DLD1 (cell line): Measurements from ENCODE around the gene CA11.

ENCODE experiments used
- in situ Hi-C: cut with HindIII; loops from 2 replicates; pipeline ENCODE4 v1.10.0; 2017; ENCODE audit warnings: low sequenced_read_pairs

The CA11 gene

DNA sequence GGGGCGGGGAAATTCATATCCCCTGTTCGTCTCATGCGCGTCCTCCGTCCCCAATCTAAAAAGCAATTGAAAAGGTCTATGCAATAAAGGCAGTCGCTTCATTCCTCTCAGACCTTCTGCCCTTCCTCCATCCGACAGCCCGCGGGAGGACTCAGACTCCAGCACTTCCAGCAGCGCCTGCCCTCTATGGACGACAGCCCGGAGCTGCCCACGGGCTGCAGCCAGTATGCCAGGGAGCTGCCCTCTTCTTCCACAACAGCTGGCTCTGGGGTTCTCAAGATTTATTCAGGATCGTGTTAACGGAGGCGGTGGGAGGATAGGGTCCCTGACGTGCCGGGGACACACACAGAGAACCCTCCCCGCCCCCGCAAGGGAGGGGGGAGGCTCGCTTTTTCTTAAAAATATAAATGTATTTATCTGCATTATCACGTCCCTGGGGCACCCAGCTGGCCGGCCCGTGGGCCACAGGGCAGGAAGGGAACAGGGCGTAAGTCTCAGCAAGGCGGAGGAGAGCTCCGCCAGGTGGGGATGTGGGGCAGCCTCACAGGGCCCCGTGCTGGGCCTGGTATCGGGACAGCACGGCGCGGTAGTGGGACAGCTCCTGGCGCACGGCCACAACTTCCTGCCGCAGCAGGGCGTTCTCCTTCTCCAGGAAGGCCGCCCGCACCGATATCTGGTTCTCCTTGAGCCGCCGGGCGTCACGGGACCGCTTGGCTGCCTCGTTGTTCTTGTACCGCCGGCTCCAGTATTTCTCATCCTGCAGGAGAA is 15.5 kb downstream of the CA11 start:
- in situ Hi-C loops = no loop called here

GRCh38 chr19:48629599-48630295 is 16.2 kb downstream of the CA11 start:
- in situ Hi-C loops = no loop called here

- in situ Hi-C loops = no loop called here
Observed at GRCh38 chr19:48629297-48629598, 16.7 kb downstream of the CA11 start.

DNA sequence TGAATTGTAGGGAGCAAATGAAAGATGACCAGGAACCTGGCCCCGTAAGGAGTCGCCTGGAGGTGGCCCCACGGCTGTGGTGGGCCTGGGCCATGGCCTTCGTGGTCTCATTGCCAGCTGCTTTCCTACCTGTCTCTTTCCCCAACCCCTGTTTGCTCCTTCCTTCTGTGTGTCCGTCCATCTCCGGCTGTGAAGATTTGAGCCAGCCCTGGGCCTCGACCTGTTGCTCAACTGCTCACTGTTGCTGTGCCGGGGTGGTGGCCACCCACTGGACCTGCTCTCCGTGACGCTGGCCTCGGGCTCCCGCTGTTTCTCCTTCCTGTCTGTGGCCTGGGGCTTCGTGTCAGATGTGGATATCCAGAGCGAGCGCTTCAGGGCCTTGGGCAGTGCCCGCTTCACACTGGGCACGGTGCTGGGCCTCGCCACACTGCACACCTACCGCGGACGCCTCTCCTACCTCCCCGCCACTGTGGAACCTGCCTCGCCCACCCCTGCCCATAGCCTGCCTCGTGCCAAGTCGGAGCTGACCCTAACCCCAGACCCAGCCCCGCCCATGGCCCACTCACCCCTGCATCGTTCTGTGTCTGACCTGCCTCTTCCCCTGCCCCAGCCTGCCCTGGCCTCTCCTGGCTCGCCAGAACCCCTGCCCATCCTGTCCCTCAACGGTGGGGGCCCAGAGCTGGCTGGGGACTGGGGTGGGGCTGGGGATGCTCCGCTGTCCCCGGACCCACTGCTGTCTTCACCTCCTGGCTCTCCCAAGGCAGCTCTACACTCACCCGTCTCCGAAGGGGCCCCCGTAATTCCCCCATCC is 17.3 kb downstream of the CA11 start:
- in situ Hi-C loops = no loop called here

GRCh38 chr19:48627865-48628314 is 18.1 kb downstream of the CA11 start:
- in situ Hi-C loops = no loop called here

GRCh38 chr19:48627201-48627864 is 18.7 kb downstream of the CA11 start:
- in situ Hi-C loops = no loop called here

DNA sequence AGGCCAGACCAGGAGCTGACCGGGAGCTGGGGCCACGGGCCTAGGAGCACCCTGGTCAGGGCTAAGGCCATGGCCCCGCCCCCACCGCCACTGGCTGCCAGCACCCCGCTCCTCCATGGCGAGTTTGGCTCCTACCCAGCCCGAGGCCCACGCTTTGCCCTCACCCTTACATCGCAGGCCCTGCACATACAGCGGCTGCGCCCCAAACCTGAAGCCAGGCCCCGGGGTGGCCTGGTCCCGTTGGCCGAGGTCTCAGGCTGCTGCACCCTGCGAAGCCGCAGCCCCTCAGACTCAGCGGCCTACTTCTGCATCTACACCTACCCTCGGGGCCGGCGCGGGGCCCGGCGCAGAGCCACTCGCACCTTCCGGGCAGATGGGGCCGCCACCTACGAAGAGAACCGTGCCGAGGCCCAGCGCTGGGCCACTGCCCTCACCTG is 20.1 kb downstream of the CA11 start:
- in situ Hi-C loops = no loop called here

DNA sequence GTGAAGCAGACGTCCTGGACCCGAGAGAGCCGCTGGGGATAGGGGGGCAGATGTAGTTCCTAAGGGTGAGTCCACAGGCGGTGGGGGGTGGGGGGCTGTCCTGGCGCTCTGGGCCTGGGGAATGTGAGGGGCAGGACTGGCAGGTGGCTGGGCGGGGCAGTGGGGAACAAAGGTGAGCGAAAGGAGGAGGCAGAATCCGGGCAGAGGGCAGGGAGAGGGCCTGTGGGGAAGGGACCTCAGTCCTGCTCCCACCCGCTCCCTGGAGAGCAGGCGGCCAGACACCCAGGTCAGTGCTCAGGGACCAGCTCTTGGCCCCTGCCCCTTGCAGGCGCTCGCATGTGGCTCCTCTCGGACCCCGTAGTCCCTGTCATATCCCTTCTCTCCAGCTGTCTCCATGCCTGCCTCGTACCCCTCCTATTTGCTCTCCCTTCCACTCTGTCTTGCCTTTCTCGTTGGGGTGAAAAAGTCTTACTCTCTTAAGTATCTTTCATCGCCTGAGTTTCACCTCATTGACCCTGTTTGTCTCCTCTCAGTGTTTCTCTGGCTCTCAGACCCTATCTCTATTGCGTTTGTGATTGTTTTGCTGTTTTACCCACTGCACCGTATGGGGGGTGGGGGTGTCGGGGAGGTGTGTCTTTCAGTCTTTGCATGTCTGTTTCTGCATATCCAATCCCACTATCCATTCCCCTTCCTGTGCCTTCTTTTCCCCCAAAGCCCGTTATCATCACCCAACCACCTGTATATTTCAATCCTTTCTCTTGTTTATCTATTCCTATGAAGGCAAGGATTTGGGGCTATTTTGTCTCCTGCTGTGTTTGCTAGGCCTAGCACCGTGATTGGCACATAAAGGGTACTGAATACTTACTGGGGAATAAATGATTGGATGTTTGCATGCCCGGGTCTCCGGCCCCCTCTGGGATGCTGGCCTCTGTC is 20.9 kb downstream of the CA11 start:
- in situ Hi-C loops = no loop called here

DNA sequence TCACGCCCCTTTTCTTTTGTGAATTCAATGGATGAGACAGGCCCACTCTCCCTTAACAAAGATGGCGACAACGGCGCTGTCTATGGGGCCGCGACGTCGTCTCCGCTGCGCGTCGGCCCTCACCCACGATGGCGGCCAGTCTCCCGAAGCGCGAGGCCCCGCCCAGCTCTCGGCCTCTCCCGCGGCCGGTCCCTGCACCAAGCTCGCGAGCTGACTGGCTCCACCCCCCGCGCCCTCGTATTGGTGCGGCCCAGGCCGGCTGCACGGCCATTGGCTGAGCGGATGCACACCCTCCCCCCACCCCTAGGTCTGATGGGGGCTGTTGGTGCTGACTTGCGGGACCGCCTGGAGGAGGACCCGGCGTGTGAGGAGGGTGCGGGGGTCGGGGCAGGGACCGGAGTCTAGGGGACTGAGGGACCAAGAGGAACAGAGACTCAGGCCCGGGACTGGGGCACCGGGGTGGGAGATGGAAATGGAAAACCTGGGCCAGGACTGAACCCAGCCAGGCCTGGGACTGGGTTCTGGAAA is 21.9 kb downstream of the CA11 start:
- in situ Hi-C loops = no loop called here

DNA sequence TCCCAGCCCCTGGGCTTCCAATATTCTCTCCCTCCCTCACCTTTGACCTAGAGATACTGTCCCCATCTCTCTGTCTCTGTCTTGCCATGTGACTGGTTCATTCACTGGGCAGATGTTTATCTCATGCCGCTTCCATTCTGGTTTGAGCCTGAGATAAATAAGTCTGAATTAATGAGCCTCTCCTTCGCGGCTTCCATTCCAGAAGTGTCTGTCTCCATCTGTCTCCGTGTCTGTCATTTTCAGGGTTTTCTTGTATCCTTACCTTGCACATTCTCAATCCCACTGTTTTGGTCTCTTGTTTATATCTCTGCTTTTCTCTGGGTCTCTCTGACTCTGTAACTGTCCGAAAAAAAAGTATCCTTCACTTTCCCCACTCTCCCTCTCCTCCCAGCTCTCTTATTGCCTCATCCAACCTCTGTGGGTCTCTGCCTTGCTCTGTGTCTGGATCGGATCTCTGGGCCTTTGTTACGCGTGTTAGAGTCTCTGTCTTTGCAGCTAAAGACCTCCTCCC is 22.4 kb downstream of the CA11 start:
- in situ Hi-C loops = no loop called here

DNA sequence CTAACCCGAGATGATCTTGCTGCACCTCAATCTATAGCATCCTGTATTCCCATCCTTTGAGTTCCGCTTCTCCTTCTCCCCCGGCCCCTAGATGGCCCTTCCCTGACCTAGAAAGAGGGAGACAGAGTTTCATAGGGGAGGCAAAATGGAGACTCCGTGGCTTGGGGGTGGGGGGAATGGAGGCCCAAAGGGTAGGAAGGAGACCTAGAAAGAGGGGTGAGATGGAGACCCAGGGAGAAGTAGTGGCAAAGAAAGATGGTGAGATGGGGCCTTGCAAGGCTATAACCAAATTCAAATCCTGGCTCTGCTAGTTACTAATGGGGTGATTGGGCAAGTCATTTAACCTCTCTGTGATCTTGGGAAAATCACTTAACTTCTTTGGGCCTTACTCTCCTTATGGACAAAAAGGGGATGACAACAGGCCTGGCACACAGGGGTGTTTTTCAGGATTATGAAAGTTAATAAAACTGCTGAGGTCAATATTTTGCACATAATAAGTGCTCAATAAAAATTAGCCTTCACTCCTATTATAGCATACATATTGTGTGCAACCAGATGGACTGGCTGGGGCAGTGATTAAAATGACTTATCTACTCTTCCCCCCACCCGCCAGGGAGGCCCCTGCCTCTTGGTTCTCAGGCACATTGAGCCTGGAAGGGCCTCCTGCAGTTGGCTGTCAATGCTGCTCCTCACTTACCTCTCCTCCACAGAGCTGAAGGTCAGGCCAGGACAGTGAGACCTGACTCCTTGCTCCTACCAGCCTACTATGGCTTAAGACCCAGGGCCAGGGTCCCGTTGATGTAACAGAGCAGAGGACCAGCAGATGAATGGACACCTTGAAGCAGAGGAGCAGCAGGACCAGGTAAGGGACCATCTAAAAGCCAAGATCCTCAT is 26.0 kb downstream of the CA11 start:
- in situ Hi-C loops = no loop called here

DNA sequence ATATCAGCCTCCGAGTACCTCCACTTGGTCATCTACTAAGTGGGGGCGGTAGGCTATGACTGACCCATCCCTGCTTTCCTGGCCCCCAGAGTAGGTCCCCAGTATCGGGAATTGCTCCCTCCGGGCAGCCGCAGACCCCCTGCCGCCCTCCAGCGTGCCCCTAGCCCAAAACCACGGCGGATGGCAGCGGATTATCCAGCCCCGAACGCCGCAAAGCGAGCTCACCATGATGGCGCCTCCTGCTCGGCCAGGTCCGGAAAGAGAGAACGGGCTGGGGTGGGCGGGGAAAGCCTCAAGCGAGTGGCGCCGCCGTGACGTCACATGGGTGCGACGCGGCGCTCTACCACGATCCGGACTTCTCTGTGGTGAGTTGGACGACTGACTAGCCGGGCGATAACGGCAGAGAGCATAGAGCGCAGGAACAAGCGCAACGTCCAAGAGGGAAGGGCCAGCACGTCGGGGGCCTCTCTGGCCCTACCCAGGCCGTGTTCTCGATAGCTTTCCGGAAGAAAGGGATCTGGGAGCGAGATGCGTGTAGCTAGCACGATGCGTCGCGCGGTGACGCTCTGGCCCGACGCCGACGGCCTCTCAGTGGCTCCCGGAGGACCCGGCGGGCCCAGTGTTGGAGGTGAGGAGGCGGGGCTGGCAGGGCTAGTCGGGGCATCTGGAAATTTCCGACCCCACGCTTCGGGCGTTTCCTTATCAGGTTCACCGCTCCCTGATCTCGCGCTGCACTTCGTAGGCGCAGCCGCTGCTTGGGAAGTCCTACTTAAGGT is 26.9 kb downstream of the CA11 start, which contains the start of the genes RPL18 and SPHK2:
TSS of gene RPL18 (minus strand) at position 263 of the 776 bp plus-strand sequence. CDS start at position 228, 35 bp downstream.
TSS of gene SPHK2 (plus strand) at position 591 of the 776 bp plus-strand sequence. CDS start 1,009 bp downstream, outside the sequence.
- in situ Hi-C loops = no loop called here

GRCh38 chr19:48618278-48618915 is 27.6 kb downstream of the CA11 start:
- in situ Hi-C loops = no loop called here

DNA sequence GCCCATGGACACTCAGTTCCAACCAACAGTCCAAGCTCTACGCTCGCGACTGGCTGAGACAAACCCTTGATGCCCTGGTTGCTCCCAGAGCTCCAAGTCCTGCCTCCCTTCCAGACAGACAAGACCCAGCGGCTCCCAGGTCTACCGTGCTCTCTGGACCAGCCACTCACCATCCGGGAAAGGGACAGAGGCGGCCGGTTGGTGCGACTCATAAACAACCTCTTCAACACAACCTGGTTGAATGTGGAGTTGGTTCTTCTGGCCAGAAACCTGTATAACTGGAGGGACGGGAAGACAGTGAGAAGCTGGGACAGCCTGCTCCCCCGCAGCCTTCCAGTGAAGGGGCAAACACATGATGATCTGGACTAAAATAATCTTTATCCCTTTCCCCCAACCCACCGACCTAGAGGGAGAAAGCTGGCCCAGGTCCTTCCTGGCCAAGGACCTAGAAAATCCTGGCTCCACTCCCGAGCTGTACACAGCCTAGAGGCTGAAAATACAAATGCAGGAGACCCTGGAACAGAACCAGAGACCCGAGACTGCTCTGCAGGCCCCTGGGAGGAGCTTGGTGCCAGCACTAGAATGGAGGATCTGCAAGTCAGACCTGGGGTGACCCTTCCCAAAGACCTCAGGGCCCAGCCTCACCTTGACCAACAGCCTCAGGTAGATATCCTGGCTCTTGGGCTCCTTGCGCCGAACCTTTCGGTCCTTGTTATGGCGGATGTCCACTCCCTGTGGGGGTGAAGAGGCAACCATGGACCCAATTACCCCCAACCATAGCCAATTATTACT is 28.6 kb downstream of the CA11 start:
- in situ Hi-C loops = no loop called here

GRCh38 chr19:48616491-48617056 is 29.4 kb downstream of the CA11 start:
- in situ Hi-C loops = no loop called here

DNA sequence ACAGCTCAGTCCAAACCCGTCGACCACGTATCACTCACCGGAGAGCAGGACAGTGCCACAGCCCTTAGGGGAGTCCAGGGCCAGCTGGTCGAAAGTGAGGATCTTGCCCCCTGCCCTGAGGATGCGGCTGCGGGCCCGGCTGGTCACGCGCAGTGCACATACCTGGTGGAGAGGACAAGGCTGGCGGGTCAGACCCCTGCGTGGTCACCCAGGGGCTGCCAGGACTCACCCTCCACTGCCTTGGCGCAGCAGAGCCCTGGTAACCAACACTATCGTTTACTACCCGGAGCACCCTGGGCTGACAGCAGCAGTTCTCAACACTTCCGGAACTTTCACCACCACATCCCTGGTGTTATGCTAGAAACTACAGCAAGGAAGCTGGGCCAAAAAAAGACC is 29.9 kb downstream of the CA11 start:
- in situ Hi-C loops = no loop called here
